Measurements from ENCODE around the gene FAM149B1.

DNA sequence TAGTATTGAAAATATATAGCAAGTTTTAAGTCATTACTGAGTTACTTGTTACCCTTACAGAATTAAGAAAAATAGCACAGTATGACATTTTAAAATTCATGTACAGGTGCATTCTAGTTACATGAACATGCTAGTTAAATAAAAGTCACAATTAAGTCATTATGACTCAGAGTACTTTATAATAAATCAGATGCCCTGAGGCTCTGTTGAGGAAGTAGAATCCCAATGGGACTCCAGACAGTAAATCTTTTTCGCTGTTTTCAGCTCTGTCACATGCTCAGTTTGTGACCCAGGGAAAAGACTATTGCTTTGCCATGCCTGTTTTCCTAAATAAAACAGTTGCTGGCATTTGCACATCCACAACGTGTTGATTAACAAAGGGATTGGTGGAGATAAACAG, 36.6 kb upstream of the FAM149B1 start:
- TF ChIP-seq EZH2phosphoT487 (IDR thresholded peaks at IDR 0.05; ENCODE audit: borderline replicate concordance, low read length) = no peak
- TF ChIP-seq, protein P1, sequence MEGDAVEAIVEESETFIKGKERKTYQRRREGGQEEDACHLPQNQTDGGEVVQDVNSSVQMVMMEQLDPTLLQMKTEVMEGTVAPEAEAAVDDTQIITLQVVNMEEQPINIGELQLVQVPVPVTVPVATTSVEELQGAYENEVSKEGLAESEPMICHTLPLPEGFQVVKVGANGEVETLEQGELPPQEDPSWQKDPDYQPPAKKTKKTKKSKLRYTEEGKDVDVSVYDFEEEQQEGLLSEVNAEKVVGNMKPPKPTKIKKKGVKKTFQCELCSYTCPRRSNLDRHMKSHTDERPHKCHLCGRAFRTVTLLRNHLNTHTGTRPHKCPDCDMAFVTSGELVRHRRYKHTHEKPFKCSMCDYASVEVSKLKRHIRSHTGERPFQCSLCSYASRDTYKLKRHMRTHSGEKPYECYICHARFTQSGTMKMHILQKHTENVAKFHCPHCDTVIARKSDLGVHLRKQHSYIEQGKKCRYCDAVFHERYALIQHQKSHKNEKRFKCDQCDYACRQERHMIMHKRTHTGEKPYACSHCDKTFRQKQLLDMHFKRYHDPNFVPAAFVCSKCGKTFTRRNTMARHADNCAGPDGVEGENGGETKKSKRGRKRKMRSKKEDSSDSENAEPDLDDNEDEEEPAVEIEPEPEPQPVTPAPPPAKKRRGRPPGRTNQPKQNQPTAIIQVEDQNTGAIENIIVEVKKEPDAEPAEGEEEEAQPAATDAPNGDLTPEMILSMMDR (conservative IDR thresholded peaks at IDR 0.05; ENCODE audit: low read depth, low read length) = no peak

All from PC-3 (cell line).